ENCODE results near the gene TMEM131.

The TMEM131 gene

GRCh38 chr2:97788986-97789644 is 206.6 kb downstream of the TMEM131 start:
- DNase-seq = no peak

GRCh38 chr2:97785818-97786217 is 209.9 kb downstream of the TMEM131 start:
- DNase-seq = no peak

- DNase-seq = no peak
These were observed 210.8 kb downstream of the TMEM131 start for GRCh38 chr2:97784953-97785352.

DNA sequence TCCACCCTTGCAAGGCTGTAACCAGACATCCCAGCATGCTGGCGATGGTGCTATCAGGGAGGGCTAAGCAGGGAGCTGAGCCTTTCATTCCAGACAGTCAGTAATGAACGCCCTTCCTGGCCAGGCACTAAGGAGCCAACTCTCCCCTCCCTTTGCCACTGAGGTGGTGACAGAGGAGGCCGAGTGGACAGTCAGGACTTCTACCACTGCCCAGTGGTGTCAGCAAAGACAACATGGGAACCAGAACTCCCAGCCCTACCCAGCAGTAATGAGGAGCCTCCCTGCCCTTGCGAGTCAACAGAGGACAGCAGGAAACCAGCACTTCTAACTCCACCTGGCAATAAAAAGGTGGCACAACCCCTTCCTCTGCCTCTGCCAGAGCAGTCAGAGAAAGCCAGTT is 213.8 kb downstream of the TMEM131 start:
- DNase-seq = no peak

DNA sequence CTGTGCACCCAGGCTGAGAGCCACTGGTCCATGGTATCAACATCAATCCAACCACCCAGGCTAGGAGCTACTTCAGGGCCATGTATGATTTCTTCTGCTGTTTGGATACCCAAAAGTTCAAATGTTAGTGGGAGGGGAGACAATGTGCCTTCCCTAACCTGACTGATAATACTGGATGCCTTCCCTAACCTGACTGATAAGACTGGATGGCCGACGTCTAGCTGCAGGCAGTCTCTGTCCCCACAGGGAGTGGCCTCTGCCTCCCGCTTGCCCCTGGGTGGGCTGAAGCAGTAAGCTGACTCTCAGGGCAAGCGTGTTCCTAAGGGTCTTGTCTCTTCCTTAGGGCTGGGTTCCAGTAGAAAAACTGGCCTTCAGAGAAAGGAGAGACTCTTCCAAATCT is 216.6 kb downstream of the TMEM131 start:
- DNase-seq = no peak

- DNase-seq = no peak
These were observed 220.7 kb downstream of the TMEM131 start for GRCh38 chr2:97775074-97775473.

DNA sequence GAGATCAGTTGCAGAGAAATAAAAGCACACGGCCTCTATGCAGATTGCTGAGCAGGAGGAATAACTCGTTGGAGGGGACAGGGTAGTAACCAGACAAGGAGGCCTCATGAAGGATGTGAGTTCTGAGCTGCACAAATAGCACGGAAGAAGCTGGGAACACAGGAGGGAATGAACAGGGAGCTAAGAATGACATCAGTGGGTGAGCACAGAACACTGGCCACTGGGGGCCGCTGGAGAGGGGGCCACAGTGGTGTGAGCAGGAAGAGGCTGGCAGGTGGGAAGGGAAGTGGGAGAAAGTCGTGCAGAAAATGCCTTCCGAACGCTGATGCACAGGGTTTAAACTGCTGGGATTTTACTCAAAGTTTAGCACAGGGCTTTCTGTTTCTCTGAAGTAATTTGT is 221.3 kb downstream of the TMEM131 start:
- no peak for DNase-seq

DNA sequence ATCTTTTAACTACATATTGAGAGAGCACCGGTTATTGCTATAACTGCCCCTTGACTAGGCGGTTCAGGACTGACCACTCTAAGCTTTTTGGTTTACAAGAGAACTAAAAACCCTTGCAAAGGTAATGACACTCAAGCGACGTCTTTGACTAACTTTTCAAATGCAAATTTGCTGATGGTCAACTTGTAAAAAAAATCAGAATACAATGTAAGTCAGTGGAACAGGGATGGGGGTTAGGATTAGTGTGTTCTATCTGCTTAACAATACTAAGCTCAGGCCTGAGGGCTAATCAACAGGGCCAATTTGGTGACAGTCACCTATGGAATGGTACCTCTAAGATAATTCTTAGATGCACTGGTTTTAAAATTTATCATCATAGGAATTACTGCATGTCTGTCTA is 225.3 kb downstream of the TMEM131 start:
- no peak for DNase-seq

GRCh38 chr2:97769711-97770110 is 226.0 kb downstream of the TMEM131 start:
- no peak for DNase-seq

DNA sequence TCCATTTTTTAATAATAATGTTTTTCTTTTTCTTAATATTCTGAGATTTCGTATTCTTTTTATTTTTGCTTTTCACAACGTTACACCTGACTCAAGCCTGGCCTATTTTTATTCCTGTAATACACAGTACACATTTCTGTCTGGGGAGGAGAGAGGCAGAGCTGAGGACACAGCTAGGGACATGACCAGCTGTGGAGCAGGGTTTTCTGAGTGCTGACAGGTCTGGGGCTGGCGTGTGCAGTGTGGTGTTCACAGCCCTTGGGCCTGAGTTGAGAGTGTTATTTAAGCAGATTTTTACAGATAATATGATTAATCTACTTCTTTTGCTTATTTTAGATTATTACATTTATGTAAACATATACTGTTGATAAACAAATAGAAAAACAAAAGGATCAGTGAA is 226.4 kb downstream of the TMEM131 start:
- DNase-seq = no peak

GRCh38 chr2:97766567-97766966 is 229.2 kb downstream of the TMEM131 start:
- no peak for DNase-seq

DNA sequence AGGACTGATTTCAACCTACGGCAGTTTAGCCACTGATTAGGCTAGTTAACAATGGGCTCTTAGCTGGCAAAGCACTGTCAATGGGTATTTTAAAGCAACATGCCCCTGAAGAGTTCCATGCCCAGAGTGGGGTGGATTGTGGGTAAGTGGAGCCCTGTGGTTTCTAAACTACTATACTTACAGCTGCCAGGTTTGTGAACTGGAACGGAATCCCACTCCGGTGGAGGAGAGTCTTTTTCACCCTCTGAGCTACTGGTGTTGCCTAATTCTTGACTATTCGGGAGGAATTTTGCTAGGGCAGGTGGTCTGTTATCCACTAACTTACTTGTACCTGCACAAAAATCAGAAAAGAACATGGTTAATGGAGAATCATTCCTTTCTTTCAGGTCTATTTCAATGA is 229.8 kb downstream of the TMEM131 start:
- no peak for DNase-seq

DNA sequence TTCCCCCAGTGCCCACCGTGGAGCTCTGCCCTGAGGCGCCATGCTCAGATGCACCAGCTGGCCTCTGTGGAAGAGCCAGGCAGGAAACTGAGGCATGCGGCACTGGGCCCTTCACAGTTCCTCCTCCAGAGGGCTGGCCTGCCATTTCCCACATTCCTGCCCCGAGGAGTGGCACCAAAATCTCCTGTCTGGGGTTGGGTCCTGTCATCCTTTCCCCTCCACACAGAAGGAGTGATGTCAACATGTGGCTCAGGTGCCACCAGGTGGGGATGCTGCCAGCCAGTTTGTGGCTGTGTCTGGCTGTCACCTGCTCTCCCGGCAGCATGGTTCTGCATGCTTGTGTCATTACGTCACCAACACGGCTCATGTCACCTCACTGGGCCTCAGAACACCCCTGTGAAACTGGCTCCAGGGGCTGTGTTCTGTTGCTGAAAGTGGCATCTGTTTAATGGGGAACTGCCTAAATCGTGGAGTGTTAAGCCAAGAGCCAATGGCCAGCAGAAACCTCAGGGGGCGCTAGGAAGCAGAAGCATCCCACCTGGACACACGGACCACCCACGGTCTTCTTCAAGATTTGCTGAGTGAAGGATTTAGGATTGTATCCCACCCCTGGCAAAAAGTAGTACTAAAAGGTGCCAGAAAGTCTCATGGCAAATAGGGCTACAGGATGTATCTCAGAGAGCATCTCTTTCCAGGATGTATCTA is 231.0 kb downstream of the TMEM131 start:
- DNase-seq = no peak

- no peak for DNase-seq
These were observed 232.4 kb downstream of the TMEM131 start for GRCh38 chr2:97763176-97763845.

DNA sequence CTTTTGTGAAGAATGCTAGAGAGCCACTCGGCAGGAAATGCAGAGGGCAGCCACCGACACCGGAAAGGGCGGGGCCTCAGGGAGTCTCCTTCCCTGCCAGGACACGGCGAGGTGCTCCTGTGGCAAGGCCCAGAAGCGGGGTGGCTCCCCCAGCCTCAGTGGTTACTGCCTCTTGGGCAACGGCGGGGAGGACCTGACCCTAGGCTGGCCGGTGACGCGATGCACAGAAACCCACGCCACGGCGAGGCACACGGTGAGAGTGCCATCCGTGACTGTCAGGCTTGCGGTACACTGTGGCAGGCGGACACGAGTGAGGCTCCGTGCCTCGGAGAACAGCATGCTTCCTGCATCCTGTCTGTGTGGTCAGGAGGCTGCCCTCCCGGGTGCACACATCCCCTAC is 234.6 kb downstream of the TMEM131 start:
- no peak for DNase-seq

- no peak for DNase-seq
These were observed 235.2 kb downstream of the TMEM131 start for GRCh38 chr2:97760480-97761049.

DNA sequence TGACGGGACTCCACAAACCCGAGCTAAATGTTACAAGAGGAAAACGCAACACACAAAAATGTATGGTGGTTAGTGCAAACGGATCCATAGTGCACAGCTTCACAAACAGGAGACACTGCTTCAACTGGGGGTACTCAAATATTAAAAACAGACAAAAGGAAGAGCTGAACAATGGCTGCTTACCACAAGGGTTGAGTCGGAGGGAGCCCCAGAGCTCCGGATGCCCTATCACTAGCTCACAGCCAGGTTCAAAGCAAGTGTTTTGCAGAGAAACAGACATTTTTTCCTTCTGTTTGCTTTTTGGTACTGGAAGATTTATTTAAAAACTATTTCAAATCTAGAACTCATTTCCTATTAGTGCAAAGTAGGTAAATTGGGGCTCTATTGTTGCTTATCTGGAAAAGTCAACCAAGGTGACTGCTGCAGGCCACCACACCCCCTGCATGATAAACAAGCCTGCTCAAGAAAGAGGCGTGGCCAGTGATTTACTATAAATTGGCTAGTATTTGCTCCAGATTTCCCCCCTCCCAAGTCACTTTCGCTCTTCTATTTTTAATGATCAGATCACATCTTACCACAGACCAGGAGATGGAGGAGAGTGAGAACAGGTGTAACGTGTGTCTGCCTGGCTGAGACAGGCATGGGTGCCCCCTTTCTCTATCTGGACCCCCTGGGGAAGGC is 235.9 kb downstream of the TMEM131 start:
- no peak for DNase-seq

- no peak for DNase-seq
These were observed 237.5 kb downstream of the TMEM131 start for GRCh38 chr2:97758131-97758705.

GRCh38 chr2:97757062-97757461 is 238.7 kb downstream of the TMEM131 start:
- no peak for DNase-seq

DNA sequence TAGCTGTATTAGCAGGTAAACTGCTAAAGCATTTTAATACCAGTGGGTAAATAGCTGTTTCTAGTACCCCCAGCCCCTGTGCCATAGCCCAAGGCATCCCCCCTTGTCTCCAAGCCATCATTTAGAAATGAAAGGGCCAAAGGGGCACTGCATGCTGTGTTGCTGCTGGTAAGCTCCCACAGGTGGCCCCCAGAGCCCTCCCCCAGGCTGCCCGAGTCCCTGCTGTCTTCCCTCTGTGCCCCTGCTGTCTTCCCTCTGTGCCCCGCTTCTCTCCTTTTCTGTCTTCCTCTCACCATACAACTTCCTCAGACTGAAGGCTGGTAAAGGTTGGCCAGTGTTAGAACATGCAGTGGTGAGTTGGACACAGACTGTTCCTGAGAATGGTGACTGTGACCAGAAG is 240.3 kb downstream of the TMEM131 start:
- no peak for DNase-seq

DNA sequence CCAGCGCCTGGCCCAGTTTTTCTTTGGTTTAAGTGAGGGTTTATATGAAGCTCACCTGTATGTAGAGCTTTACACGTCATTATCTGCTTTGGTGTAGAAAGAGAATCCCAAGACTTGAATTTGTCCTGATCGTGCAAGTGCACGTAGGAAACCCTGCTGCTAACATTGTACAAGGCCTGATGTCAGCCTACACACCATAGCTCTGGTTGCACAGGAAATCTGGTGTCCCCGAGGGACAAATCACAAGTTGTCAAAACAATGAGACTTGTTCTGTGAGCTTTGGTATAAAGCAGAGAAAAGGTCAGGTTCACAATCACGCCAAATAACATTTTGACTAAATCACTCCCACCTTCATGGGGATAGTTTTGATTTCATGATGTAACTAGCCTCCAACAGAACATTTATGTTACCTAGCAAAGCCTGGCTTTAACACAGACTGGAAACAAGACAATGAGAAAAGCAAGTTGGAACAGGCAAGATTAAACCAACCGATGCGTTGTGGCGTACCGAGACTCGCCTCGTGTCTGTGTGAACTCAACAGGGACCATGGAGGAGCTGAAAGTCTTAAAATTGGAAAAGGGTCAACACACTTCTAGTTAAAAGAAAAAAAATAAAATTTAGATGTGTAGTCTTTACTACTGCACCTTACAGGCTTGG is 240.9 kb downstream of the TMEM131 start:
- DNase-seq = no peak
